Right cardiac atrium (tissue), 5 donors: ENCODE data around the gene MACROD1. TPM values are rescaled to one million over a fixed set of nuclear protein-coding genes. Genes with fewer than 3 reads are reported as not detected.
A peak's percentile ranks its signal among the peaks of the same experiment; 100 is the strongest.

Experiments
- ATAC-seq, 2 donors: fragments of 200-7000 bp; cut with Tn5 transposase; one replicate each; pipeline versions ENCODE4 v1.8.0 to v1.9.1; 2020; ENCODE audit warnings: moderate library complexity in 2 of 2, mild to moderate bottlenecking in 1 of 2
- DNase-seq, 3 donors: peaks; one replicate each; pipeline ENCODE4 v3.0.0-alpha.2; 2020
- H3K27ac ChIP-seq: one replicate; pipeline ENCODE4 v1.5.1; 2013; ENCODE audit warnings: mild to moderate bottlenecking, low read length, control low read depth, moderate library complexity
- H3K27me3 ChIP-seq: one replicate; pipeline ENCODE4 v1.6.1; 2013; ENCODE audit not compliant: control insufficient read depth, insufficient read depth
- H3K4me1 ChIP-seq: one replicate; pipeline ENCODE4 v1.6.1; 2013; ENCODE audit warnings: low read length; ENCODE audit not compliant: control insufficient read depth, insufficient read depth
- H3K4me3 ChIP-seq: one replicate; pipeline ENCODE4 v1.5.1; 2013; ENCODE audit warnings: low read length, control low read depth
- H3K9me3 ChIP-seq: one replicate; pipeline ENCODE4 v1.6.1; 2013; ENCODE audit warnings: low read length; ENCODE audit not compliant: control insufficient read depth
- WGBS: extraction: QIAGEN DNeasy Blood & Tissue Kit; methylation state at CpG from one replicate; pipeline ENCODE4 v1.1.7; 2013; 5-methylcytosine and 5-hydroxymethylcytosine counted together
- intact Hi-C, 4 donors: fragments of 100-400 bp; cut with DNase I; formaldehyde crosslinking; loops; one replicate each; pipeline versions ENCODE4 v1.11.0 to v1.14.0; 2022 to 2023
- polyA plus RNA-seq: library from polyadenylated mRNA; stranded (reverse); fragments of 200-250 nt; gene quantifications from one replicate; pipeline ENCODE4 v1.2.3, GENCODE V29; 2013
- total RNA-seq, 4 donors: library from RNA; stranded (reverse); fragmentation: NEBNext Ultra II Directional; extraction: Animal tissue kit (Norgen Biotek cat#: 25700); gene quantifications; one replicate each; pipeline ENCODE4 v1.2.1, GENCODE V29; 2021
- donor health status: healthy with polysubstance abuse.
- donor health status: DM: no; HTN: yes; CAD: no.
- donor health status: DM: no; HTN: no; CAD: no.
- donor health status: DM: no; HTN: yes; CAD: no; lungs with severe emphysema.
- donor health status: DM: yes; HTN: yes; CAD: no.

Gene MACROD1
- total and polyA plus RNA-seq, 5 donors: 40.4 to 63.8 (median 60.2) TPM

- 86% methylated on average over 26 of the region's 26 CpGs for WGBS
- H3K4me1 ChIP-seq: no peaks in the 10 kb centered on the region
These were observed 77.5 kb downstream of the MACROD1 start for GRCh38 chr11:64088162-64089026.

GRCh38 chr11:64086258-64087123 lies 79.4 kb downstream of the MACROD1 start:
- DNase-seq (peak; percentile 58 to 83 (median 76)), ATAC-seq (peak; percentile 9 to 37)
- intact Hi-C loops: no loop called here
- Histone ChIP-seq H3K9me3 (no peaks in the 10 kb centered on the region), H3K27ac (no peak overlapping the region), H3K4me1 (no peaks in the 10 kb centered on the region), H3K27me3 (no peaks in the 10 kb centered on the region), H3K4me3 (no peak overlapping the region)
- WGBS: 64% methylated on average over 20 of the region's 20 CpGs

More at GRCh38 chr11:64088162-64089026, 77.5 kb downstream of the MACROD1 start:
- Histone ChIP-seq H3K27ac (no peak overlapping the region), H3K9me3 (no peaks in the 10 kb centered on the region), H3K4me3 (no peak overlapping the region), H3K27me3 (no peaks in the 10 kb centered on the region)
- intact Hi-C loops: no loop called here
- no peak for ATAC-seq
- DNase-seq: peak in 1 of 3 donors; percentile 54

- Histone ChIP-seq H3K4me1 (no peaks in the 10 kb centered on the region), H3K9me3 (no peaks in the 10 kb centered on the region), H3K27ac (no peak overlapping the region), H3K4me3 (no peak overlapping the region), H3K27me3 (no peaks in the 10 kb centered on the region)
- intact Hi-C loops: no loop called here
- no peak for DNase-seq
- ATAC-seq: no peak
- 92% methylated on average over 5 of the region's 5 CpGs for WGBS
These were observed 80.0 kb downstream of the MACROD1 start for GRCh38 chr11:64085906-64086257.

GRCh38 chr11:64084951-64085710 lies 80.8 kb downstream of the MACROD1 start:
- 91% methylated on average over 27 of the region's 27 CpGs for WGBS
- Histone ChIP-seq H3K27ac (no peak overlapping the region), H3K27me3 (no peaks in the 10 kb centered on the region), H3K4me1 (no peaks in the 10 kb centered on the region), H3K4me3 (no peak overlapping the region), H3K9me3 (no peaks in the 10 kb centered on the region)
- no peak for ATAC-seq
- intact Hi-C loops: no loop called here
- DNase-seq: peak in 1 of 3 donors; percentile 50

GRCh38 chr11:64084146-64084950 lies 81.6 kb downstream of the MACROD1 start:
- 84% methylated on average over 26 of the region's 26 CpGs for WGBS
- no peak overlapping the region for H3K4me3 ChIP-seq
- ATAC-seq (no peak), DNase-seq (peak in 1 of 3 donors; percentile 72)
- intact Hi-C loops: no loop called here
- H3K27me3 ChIP-seq: no peaks in the 10 kb centered on the region
- no peak overlapping the region for H3K27ac ChIP-seq
- H3K4me1 ChIP-seq: no peaks in the 10 kb centered on the region
- H3K9me3 ChIP-seq: no peaks in the 10 kb centered on the region

DNA sequence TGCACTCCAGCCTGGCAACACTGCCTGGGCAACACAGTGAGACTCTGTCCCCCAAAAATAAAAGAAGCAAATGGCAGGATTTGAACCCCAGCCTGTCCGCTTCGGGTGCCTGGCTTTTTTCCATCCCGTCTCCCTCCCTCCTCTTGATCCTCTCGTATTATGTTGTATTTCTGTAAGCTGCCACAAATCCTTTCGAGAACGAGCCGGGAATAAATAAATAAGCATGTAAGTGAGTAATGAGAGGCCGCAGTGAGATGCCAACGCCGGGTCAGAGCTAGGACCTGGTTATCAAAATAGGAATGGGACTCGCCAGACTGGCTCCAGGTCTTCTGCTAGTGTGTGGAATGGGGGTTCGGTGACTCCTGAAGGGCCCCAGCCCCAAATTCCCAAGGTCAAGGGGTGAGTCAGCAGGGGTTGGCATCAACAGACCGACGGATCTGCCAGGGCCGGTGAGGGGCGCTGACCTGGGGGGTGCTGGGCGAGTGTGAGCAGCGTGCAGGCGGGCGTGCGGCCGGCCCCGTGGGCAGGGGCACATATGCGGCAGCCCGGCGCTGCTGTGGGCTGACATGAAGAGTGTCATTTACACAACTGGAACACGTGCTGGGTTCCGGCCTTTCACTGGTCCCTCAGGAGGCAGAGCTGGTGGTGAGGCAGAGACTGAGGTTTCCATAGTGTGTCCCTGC lies 82.4 kb downstream of the MACROD1 start:
- Histone ChIP-seq H3K4me1 (peaks cover under 1% of the 10 kb centered on the region), H3K4me3 (no peak overlapping the region), H3K27me3 (no peaks in the 10 kb centered on the region), H3K27ac (no peak overlapping the region), H3K9me3 (no peaks in the 10 kb centered on the region)
- 74% methylated on average over 28 of the region's 28 CpGs for WGBS
- DNase-seq: peak in 1 of 3 donors; percentile 61
- ATAC-seq: no peak
- intact Hi-C loops: no loop called here

DNA sequence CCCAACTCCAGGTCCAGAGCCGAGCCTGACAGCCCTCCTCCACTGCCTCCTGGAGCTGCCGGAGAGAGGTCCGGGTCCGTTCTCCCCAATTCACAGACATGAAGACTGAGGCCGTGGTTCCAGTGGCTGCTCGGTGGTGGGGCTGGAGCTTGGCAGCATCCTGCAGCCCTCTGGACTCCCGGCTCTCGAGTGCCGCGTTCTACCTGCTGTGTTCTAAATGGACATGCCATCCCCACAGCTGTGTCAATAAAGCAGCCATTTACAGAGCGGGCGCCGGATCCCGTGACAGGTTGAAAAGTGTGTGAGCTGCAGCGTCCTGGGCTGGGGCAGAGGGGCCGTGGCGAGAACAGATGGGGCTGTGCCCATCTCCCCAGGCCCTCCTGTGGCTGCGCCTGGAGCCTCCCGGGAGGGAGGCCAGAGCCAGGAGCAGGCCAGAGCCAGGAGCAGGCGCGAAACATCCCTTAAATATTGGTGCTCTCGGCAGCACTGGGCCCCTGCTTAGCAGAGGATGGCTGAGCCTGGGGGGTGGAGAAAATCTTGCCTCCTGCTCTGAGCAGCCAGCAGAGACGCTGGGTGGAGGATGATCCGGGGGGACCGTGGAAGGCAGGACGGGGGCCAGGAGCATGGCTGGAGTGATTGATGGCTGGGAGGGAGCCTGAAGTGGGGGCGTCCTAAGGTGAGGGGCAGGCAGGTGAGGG lies 84.0 kb downstream of the MACROD1 start:
- no peak for DNase-seq
- H3K9me3 ChIP-seq: no peaks in the 10 kb centered on the region
- H3K4me1 ChIP-seq: peaks cover 3% of the 10 kb centered on the region
- no peak overlapping the region for H3K4me3 ChIP-seq
- ATAC-seq: no peak
- WGBS: 88% methylated on average over 27 of the region's 27 CpGs
- no peaks in the 10 kb centered on the region for H3K27me3 ChIP-seq
- intact Hi-C loops: no loop called here
- H3K27ac ChIP-seq: no peak overlapping the region

GRCh38 chr11:64080390-64080789 lies 85.5 kb downstream of the MACROD1 start:
- 91% methylated on average over 10 of the region's 10 CpGs for WGBS

DNA sequence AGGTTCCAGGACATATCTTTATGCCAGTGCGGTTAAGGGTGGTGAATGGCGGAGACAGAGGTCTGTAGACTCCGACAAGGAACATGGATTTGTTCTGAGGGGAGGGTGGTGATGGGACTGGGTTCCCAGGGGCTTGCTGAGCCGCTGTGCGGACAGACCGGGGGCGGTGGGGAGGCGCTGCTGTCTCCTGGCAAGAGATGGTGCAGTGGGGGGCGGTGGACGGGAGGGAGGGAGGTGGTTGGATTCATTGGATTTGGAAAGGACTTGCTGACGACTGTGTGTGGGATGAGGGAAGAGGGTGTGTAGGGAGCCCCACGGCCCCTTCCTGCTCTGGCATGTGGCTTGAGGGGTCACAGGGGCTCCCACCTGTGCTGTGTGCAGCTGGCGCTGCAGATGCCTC lies 87.0 kb downstream of the MACROD1 start:
- intact Hi-C loops: no loop called here
- no peak for ATAC-seq
- DNase-seq: peak in 1 of 3 donors; percentile 53
- H3K27me3 ChIP-seq: no peaks in the 10 kb centered on the region
- H3K27ac ChIP-seq: no peak overlapping the region
- no peak overlapping the region for H3K4me3 ChIP-seq
- no peaks in the 10 kb centered on the region for H3K9me3 ChIP-seq
- H3K4me1 ChIP-seq: peaks cover 3% of the 10 kb centered on the region
- WGBS: 51% methylated on average over 13 of the region's 13 CpGs

More at GRCh38 chr11:64080390-64080789, 85.5 kb downstream of the MACROD1 start:
- Histone ChIP-seq H3K9me3 (no peaks in the 10 kb centered on the region), H3K27me3 (no peaks in the 10 kb centered on the region), H3K4me1 (peaks cover 3% of the 10 kb centered on the region), H3K27ac (no peak overlapping the region), H3K4me3 (no peak overlapping the region)
- no peak for DNase-seq
- ATAC-seq: no peak
- intact Hi-C loops: no loop called here
